C4-2B (cell line): ENCODE data around the gene FNDC4.

Experiments
- CTCF ChIP-seq: fragments of 450-650 bp; conservative IDR thresholded peaks from 2 replicates; pipeline ENCODE4 v1.5.1; 2017; ENCODE audit warnings: mild to moderate bottlenecking
- ZFX ChIP-seq: fragments of 450-650 bp; IDR thresholded peaks from 2 replicates; pipeline ENCODE4 v1.6.1; 2017

DNA sequence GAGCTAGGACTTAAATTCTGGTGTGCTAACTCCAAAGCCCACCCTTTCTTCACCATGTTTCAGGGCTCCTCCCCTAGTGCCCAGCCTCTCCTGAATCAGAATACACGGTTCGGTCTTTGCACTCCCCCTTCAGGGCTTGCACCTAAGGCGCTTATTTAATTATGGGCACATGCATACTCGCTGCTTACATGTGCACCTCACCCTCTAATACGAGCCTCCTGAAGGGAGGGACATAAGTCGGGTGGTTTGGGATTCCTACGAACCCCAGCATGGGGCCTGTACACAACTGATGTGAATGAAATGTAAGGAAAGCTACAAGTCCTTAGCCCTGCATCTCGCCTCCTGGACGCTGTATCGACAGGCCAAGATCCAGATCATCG lies 5.9 kb downstream of the FNDC4 start:
- TF ChIP-seq CTCF (no peak), ZFX (no peak)
